Naive thymus-derived CD4-positive, alpha-beta T cell (primary cell): ENCODE results near the gene TMEM132D. TPM values are rescaled to one million over a fixed set of nuclear protein-coding genes. Genes with fewer than 3 reads are reported as not detected.
"Not testable (repeated sequence)": the region's sequence is repeated elsewhere in the genome, so short reads cannot be mapped to it uniquely, and the experiment has no call there.

Experiments used
- ATAC-seq: fragments of 150-1000 bp; cut with Tn5 transposase; 2 replicates; pipeline ENCODE4 v1.10.0; 2021; ENCODE audit warnings: mild to moderate bottlenecking, moderate library complexity
- CTCF ChIA-PET: fragments of 350-600 bp; sonication (Branson Sonifier 250); formaldehyde crosslinking; loops from one replicate; lab custom pipeline; 2021; ENCODE audit warnings: antibody characterized with exemption; lab: Charles Lee
- POLR2A ChIA-PET: fragments of 350-600 bp; sonication (Branson Sonifier 250); formaldehyde crosslinking; loops from one replicate; lab custom pipeline; 2021; ENCODE audit warnings: antibody characterized with exemption, inconsistent platforms; lab: Charles Lee
- DNase-seq, 9 donors: peaks; one replicate each; pipeline versions ENCODE4 v3.0.0 to v3.0.0-alpha.2; 2020 to 2022; ENCODE audit warnings: mixed read lengths in 1 of 9
- H3K27ac ChIP-seq: one replicate; pipeline ENCODE4 v1.7.0; 2013; ENCODE audit warnings: mild to moderate bottlenecking, low read depth, low read length, moderate library complexity
- H3K27me3 ChIP-seq, 2 donors: one replicate each; pipeline ENCODE4 v1.7.0; 2013; ENCODE audit warnings: low read length in 2 of 2, mild to moderate bottlenecking in 2 of 2, moderate library complexity in 2 of 2; ENCODE audit not compliant: control insufficient read depth in 2 of 2, insufficient read depth in 2 of 2
- H3K36me3 ChIP-seq, 3 experiments: 1 replicate in 2 of 3; 2 replicates in 1 of 3; pipeline ENCODE4 v1.7.0; 2013; ENCODE audit warnings: low read length in 3 of 3, mild to moderate bottlenecking in 3 of 3, moderate library complexity in 1 of 3; ENCODE audit not compliant: insufficient read depth in 3 of 3, control insufficient read depth in 2 of 3
- H3K4me1 ChIP-seq, 2 donors: one replicate each; pipeline ENCODE4 v1.7.0; 2013; ENCODE audit warnings: low read length in 2 of 2, mild to moderate bottlenecking in 2 of 2, moderate library complexity in 1 of 2; ENCODE audit not compliant: control insufficient read depth in 2 of 2, insufficient read depth in 2 of 2
- H3K4me3 ChIP-seq: 2 replicates; pipeline ENCODE4 v1.7.0; 2013; ENCODE audit warnings: mild to moderate bottlenecking, low read length
- H3K9me3 ChIP-seq, 3 experiments: 1 replicate in 2 of 3; 2 replicates in 1 of 3; pipeline ENCODE4 v1.7.0; 2013; ENCODE audit warnings: low read length in 3 of 3; ENCODE audit not compliant: control insufficient read depth in 2 of 3
- H3K27ac Mint-ChIP-seq, 9 donors: one replicate each; pipeline ENCODE4 v1.8.0; 2020 to 2022; ENCODE audit warnings: mixed read lengths in 9 of 9, mild to moderate bottlenecking in 8 of 9, moderate library complexity in 5 of 9, inconsistent platforms in 2 of 9
- H3K27me3 Mint-ChIP-seq, 5 donors: one replicate each; pipeline ENCODE4 v1.8.0; 2021 to 2022; ENCODE audit warnings: mixed read lengths in 5 of 5, mild to moderate bottlenecking in 1 of 5
- H3K36me3 Mint-ChIP-seq, 5 donors: one replicate each; pipeline ENCODE4 v1.8.0; 2020 to 2022; ENCODE audit warnings: mixed read lengths in 5 of 5, mild to moderate bottlenecking in 3 of 5, inconsistent platforms in 1 of 5
- H3K4me1 Mint-ChIP-seq, 7 donors: one replicate each; pipeline ENCODE4 v1.8.0; 2020 to 2022; ENCODE audit warnings: mixed read lengths in 7 of 7, mild to moderate bottlenecking in 3 of 7, inconsistent platforms in 1 of 7
- H3K4me3 Mint-ChIP-seq, 10 donors: one replicate each; pipeline ENCODE4 v1.8.0; 2020 to 2022; ENCODE audit warnings: mild to moderate bottlenecking in 10 of 10, mixed read lengths in 10 of 10, moderate library complexity in 6 of 10, inconsistent platforms in 2 of 10
- H3K9me3 Mint-ChIP-seq, 11 donors: one replicate each; pipeline ENCODE4 v1.8.0; 2020 to 2022; ENCODE audit warnings: mixed read lengths in 11 of 11, mild to moderate bottlenecking in 4 of 11, inconsistent platforms in 1 of 11, moderate library complexity in 1 of 11
- intact Hi-C, 2 donors: fragments of 100-400 bp; cut with micrococcal nuclease; formaldehyde crosslinking; loops; one replicate each; pipeline ENCODE4 v1.15.1; 2023
- polyA plus RNA-seq, 2 donors: library from polyadenylated mRNA; unstranded; fragments of 300-500 nt; fragmentation: Illumina TruSeq; gene quantifications; one replicate each; pipeline ENCODE4 v1.2.3, GENCODE V29; 2021
- total RNA-seq, 6 experiments: library from RNA in 5 of 6; stranded (reverse) in 5 of 6; gene quantifications; 1 replicate in 5 of 6; 2 replicates in 1 of 6; pipeline ENCODE4 v1.2.3 and lab custom pipeline; 2021 to 2026

Gene TMEM132D
- total and polyA plus RNA-seq, 7 experiments from 2014 or later = not detected

DNA sequence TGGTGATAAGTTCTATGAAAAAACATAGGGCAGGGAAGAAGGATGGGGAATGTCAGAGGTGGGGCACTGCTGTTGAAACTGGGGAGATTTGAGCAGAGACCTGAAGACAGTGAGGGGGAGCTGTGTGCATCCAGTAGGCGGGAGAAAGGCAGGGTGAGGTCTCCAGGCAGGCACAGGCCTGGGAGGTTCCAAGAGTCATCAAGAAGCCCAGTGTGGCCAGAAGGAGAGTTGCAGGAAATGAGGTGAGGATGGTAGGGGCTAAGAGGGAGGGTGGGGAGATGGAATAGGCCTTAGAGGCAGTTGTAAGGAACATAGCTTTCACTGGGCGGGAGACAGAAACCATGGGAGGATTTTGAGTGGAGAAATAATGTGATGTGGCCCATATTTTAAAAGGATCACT, 708.7 kb downstream of the TMEM132D start:
- no peaks in the 10 kb centered on the region for H3K27me3 ChIP-seq
- H3K27ac Mint-ChIP-seq = no peak overlapping the region
- no peaks in the 10 kb centered on the region for H3K4me1 ChIP-seq
- H3K36me3 ChIP-seq = no peaks in the 10 kb centered on the region
- H3K27ac ChIP-seq = no peak overlapping the region
- H3K36me3 Mint-ChIP-seq = peaks cover 0 to 7% (median 0%) of the 10 kb centered on the region in 5 donors
- no peaks in the 10 kb centered on the region for H3K4me1 Mint-ChIP-seq
- ChIA-PET POLR2A (no interaction called here), CTCF (no interaction called here)
- intact Hi-C loops = no loop called here
- H3K4me3 ChIP-seq = no peak overlapping the region
- no peak for ATAC-seq
- H3K27me3 Mint-ChIP-seq = peaks cover 0 to 4% (median 0%) of the 10 kb centered on the region in 5 donors
- H3K9me3 Mint-ChIP-seq = peaks cover 0 to 49% (median 9%) of the 10 kb centered on the region in 11 donors
- no peak for DNase-seq
- no peaks in the 10 kb centered on the region for H3K9me3 ChIP-seq
- H3K4me3 Mint-ChIP-seq = no peak overlapping the region

DNA sequence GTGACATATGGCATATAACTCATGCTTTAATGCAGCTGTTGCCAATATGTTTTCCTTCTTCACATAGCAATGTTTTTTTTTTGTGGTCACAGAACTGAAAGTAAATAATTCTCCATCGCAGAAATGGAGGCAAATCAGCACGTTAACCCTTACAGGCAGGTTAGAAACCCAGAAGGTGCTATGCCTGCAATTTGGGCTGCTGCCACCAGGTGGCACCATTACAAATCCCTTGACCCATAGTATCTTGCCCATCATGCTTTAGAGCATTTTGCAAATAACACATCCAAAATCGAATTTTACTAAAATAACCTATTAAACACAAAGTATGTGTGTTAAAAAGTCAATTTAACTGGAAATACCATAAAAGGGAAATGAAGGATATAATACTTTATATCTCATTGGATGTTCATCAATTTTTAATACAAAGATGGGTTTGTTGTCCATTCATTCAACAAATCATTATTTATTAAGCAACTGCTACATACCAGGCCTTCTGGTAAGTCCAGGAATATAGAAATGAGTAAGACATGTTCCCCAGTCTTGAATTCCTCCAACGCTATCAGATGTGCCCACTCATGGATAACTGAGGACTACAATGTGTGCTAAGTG, 710.5 kb downstream of the TMEM132D start:
- Histone ChIP-seq H3K27ac (no peak overlapping the region), H3K4me3 (no peak overlapping the region), H3K9me3 (no peaks in the 10 kb centered on the region), H3K4me1 (no peaks in the 10 kb centered on the region), H3K27me3 (no peaks in the 10 kb centered on the region), H3K36me3 (no peaks in the 10 kb centered on the region)
- Mint-ChIP-seq H3K27ac (no peak overlapping the region), H3K9me3 (peaks cover 0 to 44% (median 14%) of the 10 kb centered on the region in 11 donors), H3K36me3 (peaks cover 0 to 13% (median 0%) of the 10 kb centered on the region in 5 donors), H3K4me3 (no peak overlapping the region), H3K4me1 (no peaks in the 10 kb centered on the region), H3K27me3 (peaks cover 0 to 12% (median 0%) of the 10 kb centered on the region in 5 donors)
- POLR2A ChIA-PET = no interaction called here
- DNase-seq = no peak
- intact Hi-C loops = loop anchor here in 1 of 2 donors (5.0 kb wide), 1 partner anchor 719 kb away; no protein-coding TSS in a partner anchor
- no peak for ATAC-seq
- CTCF ChIA-PET = no interaction called here

DNA sequence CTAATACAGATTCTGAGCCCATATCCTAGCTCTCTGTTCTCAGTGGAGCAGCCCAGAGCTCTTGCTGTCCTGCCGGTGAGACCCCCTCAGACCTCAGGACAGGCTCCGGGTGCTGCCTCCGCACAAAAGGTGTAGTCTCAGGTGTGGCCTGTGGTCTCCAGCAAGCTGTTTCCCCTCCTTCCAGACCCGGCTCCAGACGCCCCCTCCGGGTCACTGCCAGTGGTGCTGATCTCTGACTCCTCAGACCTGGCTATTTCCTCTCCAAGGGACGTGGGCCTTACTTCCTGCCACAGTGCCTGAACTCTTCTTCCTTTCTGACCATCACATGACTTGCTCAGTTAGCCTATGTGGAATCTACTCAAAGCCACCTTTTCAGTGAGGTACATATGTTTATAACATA, 713.0 kb downstream of the TMEM132D start:
- Histone ChIP-seq H3K27me3 (no peaks in the 10 kb centered on the region), H3K9me3 (no peaks in the 10 kb centered on the region), H3K27ac (no peak overlapping the region), H3K4me3 (no peak overlapping the region), H3K4me1 (no peaks in the 10 kb centered on the region), H3K36me3 (no peaks in the 10 kb centered on the region)
- Mint-ChIP-seq H3K9me3 (peaks cover 4 to 40% (median 9%) of the 10 kb centered on the region in 11 donors), H3K36me3 (peaks cover 0 to 13% (median 0%) of the 10 kb centered on the region in 5 donors), H3K27ac (no peak overlapping the region), H3K4me3 (no peak overlapping the region), H3K27me3 (peaks cover 0 to 13% (median 0%) of the 10 kb centered on the region in 5 donors), H3K4me1 (no peaks in the 10 kb centered on the region)
- DNase-seq = no peak
- intact Hi-C loops = loop anchor here in 1 of 2 donors (5.0 kb wide), 1 partner anchor 721 kb away; no protein-coding TSS in a partner anchor
- ATAC-seq = no peak
- POLR2A ChIA-PET = no interaction called here
- CTCF ChIA-PET = no interaction called here

DNA sequence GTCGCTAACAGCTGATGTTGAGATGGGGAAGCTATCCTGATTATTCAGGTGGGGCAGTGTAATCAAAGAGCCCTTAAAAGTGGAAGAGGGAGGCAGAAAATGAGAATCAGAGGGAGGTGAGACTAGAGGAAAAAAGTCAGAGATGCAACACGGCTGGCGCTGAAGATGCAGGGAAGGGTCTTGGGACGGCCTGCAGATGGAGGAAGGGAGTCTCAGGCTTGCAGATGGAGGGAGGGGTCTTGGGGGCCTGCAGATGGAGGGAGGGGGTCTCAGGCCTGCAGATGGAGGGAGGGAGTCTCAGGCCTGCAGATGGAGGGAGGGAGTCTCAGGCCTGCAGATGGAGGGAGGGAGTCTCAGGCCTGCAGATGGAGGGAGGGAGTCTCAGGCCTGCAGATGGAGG, 713.9 kb downstream of the TMEM132D start:
- H3K27ac ChIP-seq, DNase-seq, POLR2A ChIA-PET, H3K27me3 ChIP-seq, H3K36me3 Mint-ChIP-seq, H3K4me3 ChIP-seq, ATAC-seq, H3K4me1 Mint-ChIP-seq, H3K27ac Mint-ChIP-seq, H3K4me3 Mint-ChIP-seq, H3K4me1 ChIP-seq, CTCF ChIA-PET, H3K36me3 ChIP-seq, H3K9me3 ChIP-seq: not testable (repeated sequence)
- Mint-ChIP-seq H3K9me3 (peaks cover 4 to 34% (median 8%) of the 10 kb centered on the region in 11 donors), H3K27me3 (peaks cover 0 to 18% (median 0%) of the 10 kb centered on the region in 5 donors)
- intact Hi-C loops = loop anchor here in 1 of 2 donors (5.0 kb wide), 1 partner anchor 722 kb away; no protein-coding TSS in a partner anchor

DNA sequence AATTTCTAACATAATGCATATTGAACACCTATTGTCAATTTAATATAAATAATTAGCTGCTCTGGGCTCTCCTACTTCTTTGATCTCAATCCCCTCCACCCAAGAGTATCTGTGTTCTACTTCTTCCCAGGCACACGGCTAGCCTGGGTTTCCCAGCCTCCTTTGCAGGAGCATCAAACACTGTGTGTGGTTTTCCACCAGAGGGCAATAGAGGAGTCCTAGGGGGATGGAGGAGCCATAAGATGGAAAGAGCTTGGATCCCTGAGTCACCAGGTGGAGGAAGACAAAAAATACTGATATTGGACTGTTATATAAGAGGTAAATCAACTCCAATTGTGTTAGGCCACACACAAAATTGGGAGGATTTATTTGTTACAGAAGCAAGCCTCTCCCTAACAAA, 716.9 kb downstream of the TMEM132D start:
- peaks cover 0 to 6% (median 0%) of the 10 kb centered on the region in 5 donors for H3K36me3 Mint-ChIP-seq
- Histone ChIP-seq H3K27me3 (no peaks in the 10 kb centered on the region), H3K4me1 (no peaks in the 10 kb centered on the region), H3K36me3 (no peaks in the 10 kb centered on the region), H3K4me3 (no peak overlapping the region), H3K27ac (no peak overlapping the region), H3K9me3 (no peaks in the 10 kb centered on the region)
- intact Hi-C loops = no loop called here
- no peak for DNase-seq
- H3K4me3 Mint-ChIP-seq = no peak overlapping the region
- CTCF ChIA-PET = no interaction called here
- H3K27me3 Mint-ChIP-seq = peaks cover 0 to 24% (median 0%) of the 10 kb centered on the region in 5 donors
- POLR2A ChIA-PET = no interaction called here
- peak overlapping the region in 1 of 9 donors; percentile 25 for H3K27ac Mint-ChIP-seq
- H3K4me1 Mint-ChIP-seq = no peaks in the 10 kb centered on the region
- no peak for ATAC-seq
- H3K9me3 Mint-ChIP-seq = peaks cover 0 to 13% (median 4%) of the 10 kb centered on the region in 11 donors

DNA sequence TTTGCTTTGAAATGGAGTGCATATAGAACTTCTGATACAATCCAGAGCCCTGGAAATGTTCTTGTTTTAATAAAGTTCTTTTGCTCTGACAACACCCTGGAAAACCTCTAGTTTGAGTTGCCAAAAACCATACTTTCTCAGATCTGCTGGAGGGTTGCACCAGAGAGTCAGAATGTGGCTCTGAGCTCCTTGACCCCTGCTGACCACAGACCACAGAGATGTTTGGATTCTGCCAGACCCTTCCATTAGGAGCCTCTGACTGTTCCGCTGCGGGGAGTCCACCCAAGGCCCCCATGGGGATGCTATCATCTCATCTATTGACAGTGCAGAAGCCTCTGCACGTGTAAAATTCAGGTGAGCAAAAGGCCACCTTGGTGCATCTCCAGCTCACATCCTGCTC, 718.0 kb downstream of the TMEM132D start:
- no peaks in the 10 kb centered on the region for H3K36me3 ChIP-seq
- no peaks in the 10 kb centered on the region for H3K9me3 ChIP-seq
- H3K27me3 ChIP-seq = no peaks in the 10 kb centered on the region
- intact Hi-C loops = no loop called here
- Mint-ChIP-seq H3K4me1 (no peaks in the 10 kb centered on the region), H3K36me3 (peaks cover 0 to 6% (median 0%) of the 10 kb centered on the region in 5 donors), H3K27ac (no peak overlapping the region), H3K9me3 (peaks cover 0 to 12% (median 3%) of the 10 kb centered on the region in 11 donors), H3K27me3 (peaks cover 0 to 25% (median 0%) of the 10 kb centered on the region in 5 donors), H3K4me3 (no peak overlapping the region)
- H3K4me1 ChIP-seq = no peaks in the 10 kb centered on the region
- no peak overlapping the region for H3K4me3 ChIP-seq
- no peak for ATAC-seq
- DNase-seq = no peak
- CTCF ChIA-PET = no interaction called here
- POLR2A ChIA-PET = no interaction called here
- no peak overlapping the region for H3K27ac ChIP-seq
